HepG2 (cell line): ENCODE results near the gene GCDH. TPM values are rescaled to one million over a fixed set of nuclear protein-coding genes. Genes with fewer than 3 reads are reported as not detected.

Source experiments
- AHR ChIP-seq: IDR thresholded peaks from 2 replicates; pipeline ENCODE4 v1.6.1; 2018; ENCODE audit warnings: missing genetic modification reagents, missing compliant biosample characterization
- HNF4G ChIP-seq, 2 experiments: sonication (generic) in 1 of 2; formaldehyde crosslinking in 1 of 2; IDR thresholded peaks; 2 replicates each; pipeline versions ENCODE4 v1.4.0 to v1.6.1; 2011 to 2020; ENCODE audit warnings: borderline replicate concordance in 2 of 2, low read depth in 2 of 2, mild to moderate bottlenecking in 2 of 2, low read length in 1 of 2, missing genetic modification reagents in 1 of 2, moderate library complexity in 1 of 2
- KDM6A ChIP-seq: IDR thresholded peaks from 2 replicates; pipeline ENCODE4 v1.6.1; 2016; ENCODE audit warnings: low read depth
- MAF1 ChIP-seq: sonication (generic); formaldehyde crosslinking; IDR thresholded peaks from 2 replicates; pipeline ENCODE4 v1.5.0; 2020; ENCODE audit warnings: missing genetic modification reagents, borderline replicate concordance
- NFKB2 ChIP-seq: sonication (generic); formaldehyde crosslinking; IDR thresholded peaks from 2 replicates; pipeline ENCODE4 v1.4.0; 2020; ENCODE audit warnings: missing genetic modification reagents, borderline replicate concordance
- PAWR ChIP-seq: sonication (generic); formaldehyde crosslinking; IDR thresholded peaks from 2 replicates; pipeline ENCODE4 v1.4.0; 2020; ENCODE audit warnings: missing genetic modification reagents, mild to moderate bottlenecking, borderline replicate concordance
- SETDB1 ChIP-seq: sonication (generic); formaldehyde crosslinking; IDR thresholded peaks from 2 replicates; pipeline ENCODE4 v1.5.1; 2020; ENCODE audit warnings: missing genetic modification reagents, mild to moderate bottlenecking, borderline replicate concordance
- SMARCE1 ChIP-seq: fragments of 450-650 bp; IDR thresholded peaks from 2 replicates; pipeline ENCODE4 v1.6.1; 2017; ENCODE audit warnings: borderline replicate concordance
- SNAI1 ChIP-seq: sonication (generic); formaldehyde crosslinking; IDR thresholded peaks from 2 replicates; pipeline ENCODE4 v1.5.0; 2020; ENCODE audit warnings: mild to moderate bottlenecking, missing genetic modification reagents, borderline replicate concordance
- TARDBP ChIP-seq: sonication (generic); formaldehyde crosslinking; IDR thresholded peaks from 2 replicates; pipeline ENCODE4 v1.8.0; 2022; ENCODE audit warnings: mild to moderate bottlenecking, missing genetic modification reagents
- ZNF549 ChIP-seq: sonication (generic); formaldehyde crosslinking; IDR thresholded peaks from 2 replicates; pipeline ENCODE4 v1.5.0; 2020; ENCODE audit warnings: missing genetic modification reagents
- ZNF564 ChIP-seq: sonication (generic); formaldehyde crosslinking; IDR thresholded peaks from 2 replicates; pipeline ENCODE4 v1.8.1; 2023; ENCODE audit warnings: mild to moderate bottlenecking, missing genetic modification reagents
- polyA plus RNA-seq, 8 experiments: library from polyadenylated mRNA; depleted of rRNA in 3 of 8; stranded (reverse) in 7 of 8; unstranded in 1 of 8; fragments of >200 nt; fragmentation: Illumina TruSeq in 4 of 8; extraction: Trizol in 4 of 8; gene quantifications; 2 replicates each; pipeline versions ENCODE4 v1.2.1 to v1.2.3, GENCODE V29; 2011 to 2016; ENCODE audit warnings: low read depth in 4 of 8, missing spikeins in 1 of 8, mixed read lengths in 1 of 8; ENCODE audit not compliant: insufficient read depth in 1 of 8
- total RNA-seq, 5 experiments: library from RNA; depleted of rRNA; stranded (reverse); fragments of >200 nt; fragmentation: Illumina TruSeq; extraction: Trizol; gene quantifications; 2 replicates each; pipeline ENCODE4 v1.2.3, GENCODE V29; 2016; ENCODE audit warnings: low read depth in 1 of 5
- TF ChIP-seq, protein P1 (sequence below): sonication (generic); formaldehyde crosslinking; IDR thresholded peaks from 2 replicates; pipeline ENCODE4 v1.5.1; 2020; ENCODE audit warnings: missing genetic modification reagents, mild to moderate bottlenecking, borderline replicate concordance
- TF ChIP-seq, protein P2 (sequence below): sonication (generic); formaldehyde crosslinking; IDR thresholded peaks from 2 replicates; pipeline ENCODE4 v1.5.1; 2020; ENCODE audit warnings: missing genetic modification reagents, mild to moderate bottlenecking, borderline replicate concordance
- TF ChIP-seq, protein P3 (sequence below): sonication (generic); formaldehyde crosslinking; conservative IDR thresholded peaks from 2 replicates; pipeline ENCODE4 v1.8.0; 2022; ENCODE audit warnings: mild to moderate bottlenecking, moderate library complexity, missing genetic modification reagents
- TF ChIP-seq, protein P4 (sequence below): sonication (generic); formaldehyde crosslinking; IDR thresholded peaks from 2 replicates; pipeline ENCODE4 v1.5.0; 2020; ENCODE audit warnings: missing genetic modification reagents, mild to moderate bottlenecking, borderline replicate concordance
- TF ChIP-seq, protein P5 (sequence below): sonication (generic); formaldehyde crosslinking; IDR thresholded peaks from 2 replicates; pipeline ENCODE4 v1.5.0; 2020; ENCODE audit warnings: mild to moderate bottlenecking, missing genetic modification reagents, moderate library complexity
- TF ChIP-seq, protein P6 (sequence below): sonication (generic); formaldehyde crosslinking; IDR thresholded peaks from 2 replicates; pipeline ENCODE4 v1.8.0; 2022; ENCODE audit warnings: mild to moderate bottlenecking, missing genetic modification reagents; ENCODE audit not compliant: insufficient replicate concordance

Gene GCDH
- total and polyA plus RNA-seq, 2 of the 13 experiments (the other 11 are each of a cell fraction or from before 2014, with no cell fraction given): 15.1 to 38.0 TPM

DNA sequence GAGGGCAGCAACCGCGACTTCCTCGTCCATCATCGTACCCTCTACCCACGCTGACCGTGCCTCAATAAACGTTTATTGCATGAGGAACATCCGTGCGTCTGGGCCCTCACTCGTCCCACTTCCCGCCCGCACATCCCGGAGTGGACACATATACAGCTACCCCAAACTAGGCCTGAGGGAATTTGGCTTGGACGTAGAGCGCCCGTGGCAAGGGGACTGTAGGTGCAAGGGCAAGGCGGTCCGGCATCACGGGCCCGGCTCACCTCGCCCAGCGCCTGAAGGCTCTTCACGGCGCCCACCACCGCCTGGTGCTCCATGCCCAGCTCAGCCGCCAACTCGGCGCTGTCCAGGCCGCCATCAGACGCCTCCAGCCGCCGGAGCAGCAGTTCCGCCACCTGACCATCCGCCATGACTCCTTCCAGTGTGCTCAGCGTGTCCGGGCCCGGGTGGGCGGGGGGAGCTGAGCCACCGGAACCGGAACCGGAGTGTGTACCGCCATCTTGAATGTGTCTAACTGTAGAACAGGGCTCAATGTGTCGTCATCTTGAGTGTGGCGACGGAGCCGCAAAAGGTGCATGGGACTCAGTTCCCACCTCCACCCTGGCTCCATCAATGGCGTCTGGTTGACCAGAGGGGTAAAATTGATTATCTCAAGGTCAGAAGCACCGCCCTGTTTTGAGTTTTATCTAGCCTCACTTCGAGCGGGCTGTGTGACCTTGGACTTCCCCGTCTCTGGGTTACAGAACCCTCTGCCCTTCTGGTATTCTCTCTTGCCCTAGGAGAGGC lies 42.5 kb downstream of the GCDH start, which contains the start of gene FARSA (continued):
- TF ChIP-seq, protein P1, sequence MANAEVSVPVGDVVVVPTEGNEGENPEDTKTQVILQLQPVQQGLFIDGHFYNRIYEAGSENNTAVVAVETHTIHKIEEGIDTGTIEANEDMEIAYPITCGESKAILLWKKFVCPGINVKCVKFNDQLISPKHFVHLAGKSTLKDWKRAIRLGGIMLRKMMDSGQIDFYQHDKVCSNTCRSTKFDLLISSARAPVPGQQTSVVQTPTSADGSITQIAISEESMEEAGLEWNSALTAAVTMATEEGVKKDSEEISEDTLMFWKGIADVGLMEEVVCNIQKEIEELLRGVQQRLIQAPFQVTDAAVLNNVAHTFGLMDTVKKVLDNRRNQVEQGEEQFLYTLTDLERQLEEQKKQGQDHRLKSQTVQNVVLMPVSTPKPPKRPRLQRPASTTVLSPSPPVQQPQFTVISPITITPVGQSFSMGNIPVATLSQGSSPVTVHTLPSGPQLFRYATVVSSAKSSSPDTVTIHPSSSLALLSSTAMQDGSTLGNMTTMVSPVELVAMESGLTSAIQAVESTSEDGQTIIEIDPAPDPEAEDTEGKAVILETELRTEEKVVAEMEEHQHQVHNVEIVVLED: peak; percentile 85
- TF ChIP-seq, protein P2, sequence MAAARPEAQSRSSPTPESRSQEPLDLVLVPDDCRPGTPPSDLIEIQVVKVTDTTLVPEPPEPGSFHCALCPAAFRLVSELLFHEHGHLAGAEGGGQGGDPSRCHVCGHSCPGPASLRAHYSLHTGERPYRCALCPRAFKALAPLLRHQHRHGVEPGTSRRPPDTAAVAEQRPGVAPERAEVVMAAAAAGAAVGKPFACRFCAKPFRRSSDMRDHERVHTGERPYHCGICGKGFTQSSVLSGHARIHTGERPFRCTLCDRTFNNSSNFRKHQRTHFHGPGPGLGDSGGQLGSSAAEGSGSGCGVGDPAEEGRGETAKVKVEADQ: no peak; the same call in 1 of the 2 replicates
- TF ChIP-seq, protein P3, sequence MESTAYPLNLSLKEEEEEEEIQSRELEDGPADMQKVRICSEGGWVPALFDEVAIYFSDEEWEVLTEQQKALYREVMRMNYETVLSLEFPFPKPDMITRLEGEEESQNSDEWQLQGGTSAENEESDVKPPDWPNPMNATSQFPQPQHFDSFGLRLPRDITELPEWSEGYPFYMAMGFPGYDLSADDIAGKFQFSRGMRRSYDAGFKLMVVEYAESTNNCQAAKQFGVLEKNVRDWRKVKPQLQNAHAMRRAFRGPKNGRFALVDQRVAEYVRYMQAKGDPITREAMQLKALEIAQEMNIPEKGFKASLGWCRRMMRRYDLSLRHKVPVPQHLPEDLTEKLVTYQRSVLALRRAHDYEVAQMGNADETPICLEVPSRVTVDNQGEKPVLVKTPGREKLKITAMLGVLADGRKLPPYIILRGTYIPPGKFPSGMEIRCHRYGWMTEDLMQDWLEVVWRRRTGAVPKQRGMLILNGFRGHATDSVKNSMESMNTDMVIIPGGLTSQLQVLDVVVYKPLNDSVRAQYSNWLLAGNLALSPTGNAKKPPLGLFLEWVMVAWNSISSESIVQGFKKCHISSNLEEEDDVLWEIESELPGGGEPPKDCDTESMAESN: peak; percentile 68
- TF ChIP-seq ZNF564 (CRISPR knock-in tag) (no peak), SNAI1 (CRISPR knock-in tag) (no peak), KDM6A (CRISPR knock-in tag) (no peak), SETDB1 (CRISPR knock-in tag) (no peak), TARDBP (CRISPR knock-in tag) (peak; percentile 91), AHR (no peak), ZNF549 (CRISPR knock-in tag) (no peak), SMARCE1 (no peak), NFKB2 (CRISPR knock-in tag) (peak; percentile 58; the same call in 1 of the 2 replicates), HNF4G (IDR thresholded peaks at IDR 0.05; ENCODE audit: borderline replicate concordance, low read depth, low read length) (no peak), HNF4G (CRISPR knock-in tag; IDR thresholded peaks at IDR 0.05; ENCODE audit: borderline replicate concordance, low read depth) (no peak), MAF1 (CRISPR knock-in tag) (no peak), PAWR (CRISPR knock-in tag) (no peak)
- TF ChIP-seq, protein P4, sequence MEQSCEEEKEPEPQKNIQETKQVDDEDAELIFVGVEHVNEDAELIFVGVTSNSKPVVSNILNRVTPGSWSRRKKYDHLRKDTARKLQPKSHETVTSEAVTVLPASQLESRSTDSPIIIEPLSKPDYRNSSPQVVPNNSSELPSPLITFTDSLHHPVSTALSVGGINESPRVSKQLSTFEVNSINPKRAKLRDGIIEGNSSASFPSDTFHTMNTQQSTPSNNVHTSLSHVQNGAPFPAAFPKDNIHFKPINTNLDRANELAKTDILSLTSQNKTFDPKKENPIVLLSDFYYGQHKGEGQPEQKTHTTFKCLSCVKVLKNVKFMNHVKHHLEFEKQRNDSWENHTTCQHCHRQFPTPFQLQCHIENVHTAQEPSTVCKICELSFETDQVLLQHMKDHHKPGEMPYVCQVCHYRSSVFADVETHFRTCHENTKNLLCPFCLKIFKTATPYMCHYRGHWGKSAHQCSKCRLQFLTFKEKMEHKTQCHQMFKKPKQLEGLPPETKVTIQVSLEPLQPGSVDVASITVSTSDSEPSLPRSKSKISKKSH (CRISPR knock-in tag): peak; percentile 84
- TF ChIP-seq, protein P5, sequence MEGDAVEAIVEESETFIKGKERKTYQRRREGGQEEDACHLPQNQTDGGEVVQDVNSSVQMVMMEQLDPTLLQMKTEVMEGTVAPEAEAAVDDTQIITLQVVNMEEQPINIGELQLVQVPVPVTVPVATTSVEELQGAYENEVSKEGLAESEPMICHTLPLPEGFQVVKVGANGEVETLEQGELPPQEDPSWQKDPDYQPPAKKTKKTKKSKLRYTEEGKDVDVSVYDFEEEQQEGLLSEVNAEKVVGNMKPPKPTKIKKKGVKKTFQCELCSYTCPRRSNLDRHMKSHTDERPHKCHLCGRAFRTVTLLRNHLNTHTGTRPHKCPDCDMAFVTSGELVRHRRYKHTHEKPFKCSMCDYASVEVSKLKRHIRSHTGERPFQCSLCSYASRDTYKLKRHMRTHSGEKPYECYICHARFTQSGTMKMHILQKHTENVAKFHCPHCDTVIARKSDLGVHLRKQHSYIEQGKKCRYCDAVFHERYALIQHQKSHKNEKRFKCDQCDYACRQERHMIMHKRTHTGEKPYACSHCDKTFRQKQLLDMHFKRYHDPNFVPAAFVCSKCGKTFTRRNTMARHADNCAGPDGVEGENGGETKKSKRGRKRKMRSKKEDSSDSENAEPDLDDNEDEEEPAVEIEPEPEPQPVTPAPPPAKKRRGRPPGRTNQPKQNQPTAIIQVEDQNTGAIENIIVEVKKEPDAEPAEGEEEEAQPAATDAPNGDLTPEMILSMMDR (CRISPR knock-in tag): no peak; the same call in 1 of the 2 replicates
- TF ChIP-seq, protein P6, sequence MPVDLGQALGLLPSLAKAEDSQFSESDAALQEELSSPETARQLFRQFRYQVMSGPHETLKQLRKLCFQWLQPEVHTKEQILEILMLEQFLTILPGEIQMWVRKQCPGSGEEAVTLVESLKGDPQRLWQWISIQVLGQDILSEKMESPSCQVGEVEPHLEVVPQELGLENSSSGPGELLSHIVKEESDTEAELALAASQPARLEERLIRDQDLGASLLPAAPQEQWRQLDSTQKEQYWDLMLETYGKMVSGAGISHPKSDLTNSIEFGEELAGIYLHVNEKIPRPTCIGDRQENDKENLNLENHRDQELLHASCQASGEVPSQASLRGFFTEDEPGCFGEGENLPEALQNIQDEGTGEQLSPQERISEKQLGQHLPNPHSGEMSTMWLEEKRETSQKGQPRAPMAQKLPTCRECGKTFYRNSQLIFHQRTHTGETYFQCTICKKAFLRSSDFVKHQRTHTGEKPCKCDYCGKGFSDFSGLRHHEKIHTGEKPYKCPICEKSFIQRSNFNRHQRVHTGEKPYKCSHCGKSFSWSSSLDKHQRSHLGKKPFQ (CRISPR knock-in tag): peak; percentile 93
